Esophagus mucosa (tissue), 1 donor: Measurements from ENCODE around the gene MICB. TPM values are rescaled to one million over a fixed set of nuclear protein-coding genes. Genes with fewer than 3 reads are reported as not detected.

ENCODE experiments used
- total RNA-seq: library from RNA; stranded (reverse); gene quantifications from one replicate; pipeline ENCODE4 v1.2.4, GENCODE V29; 2023
- donor health status: DM: yes; HTN: yes; CAD: no.

The MICB gene
- total RNA-seq, 1 donor from 2014 or later, result 0.92 TPM

Other genes with a start within 250 kb of the MICB start
- gene HLA-C, start 226.1 kb upstream of the MICB start, total RNA-seq, result 202 TPM
- 105 TPM for gene HLA-B, start 141.0 kb upstream of the MICB start, total RNA-seq
- gene MICA, start 94.5 kb upstream of the MICB start, total RNA-seq, result 11.0 TPM
- gene MCCD1, start 30.8 kb downstream of the MICB start, total RNA-seq, result not detected
- gene DDX39B, start 43.9 kb downstream of the MICB start, total RNA-seq, result 174 TPM
- not detected for gene ATP6V1G2, start 48.5 kb downstream of the MICB start, total RNA-seq
- gene NFKBIL1, start 49.5 kb downstream of the MICB start, total RNA-seq, result 13.9 TPM
- gene LTA, start 74.1 kb downstream of the MICB start, total RNA-seq, result not detected
- 0.24 TPM for gene TNF, start 77.4 kb downstream of the MICB start, total RNA-seq
- 1.1 TPM for gene LTB, start 84.3 kb downstream of the MICB start, total RNA-seq
- gene LST1, start 88.1 kb downstream of the MICB start, total RNA-seq, result 2.4 TPM
- 0.28 TPM for gene NCR3, start 94.9 kb downstream of the MICB start, total RNA-seq
- 3.3 TPM for gene AIF1, start 117.1 kb downstream of the MICB start, total RNA-seq
- gene PRRC2A, start 122.6 kb downstream of the MICB start, total RNA-seq, result 103 TPM
- 143 TPM for gene BAG6, start 154.5 kb downstream of the MICB start, total RNA-seq
- gene APOM, start 157.7 kb downstream of the MICB start, total RNA-seq, result 1.6 TPM
- gene C6orf47, start 162.6 kb downstream of the MICB start, total RNA-seq, result 18.1 TPM
- gene GPANK1, start 166.9 kb downstream of the MICB start, total RNA-seq, result 8.2 TPM
- gene CSNK2B, start 167.9 kb downstream of the MICB start, total RNA-seq, result 108 TPM
- 2.6 TPM for gene LY6G5B, start 171.8 kb downstream of the MICB start, total RNA-seq
- 0.72 TPM for gene LY6G5C, start 182.9 kb downstream of the MICB start, total RNA-seq
- 28.3 TPM for gene ABHD16A, start 205.2 kb downstream of the MICB start, total RNA-seq
- gene LY6G6F, start 208.7 kb downstream of the MICB start, total RNA-seq, result not detected
- not detected for gene LY6G6D, start 217.2 kb downstream of the MICB start, total RNA-seq
- 10.8 TPM for gene LY6G6C, start 223.6 kb downstream of the MICB start, total RNA-seq
- gene MPIG6B, start 225.2 kb downstream of the MICB start, total RNA-seq, result 1.1 TPM
- gene DDAH2, start 231.2 kb downstream of the MICB start, total RNA-seq, result 15.3 TPM
- 372 TPM for gene CLIC1, start 238.4 kb downstream of the MICB start, total RNA-seq
- 12.0 TPM for gene MSH5, start 241.9 kb downstream of the MICB start, total RNA-seq